OCI-LY1 (cell line): ENCODE measurements around the gene NF2.

Source experiments
- H2AFZ ChIP-seq: fragments of 200-600 bp; sonication (generic), shearing (Covaris generic); 2 replicates; pipeline ENCODE4 v1.6.0; 2014; ENCODE audit warnings: antibody characterized with exemption, mild to moderate bottlenecking, low read length
- H3F3A ChIP-seq: fragments of 200-600 bp; sonication (generic), shearing (Covaris generic); 2 replicates; pipeline ENCODE4 v1.6.0; 2014; ENCODE audit warnings: mild to moderate bottlenecking, antibody characterized with exemption, low read length, moderate library complexity; ENCODE audit not compliant: insufficient read depth
- H3K27ac ChIP-seq: fragments of 200-600 bp; sonication (generic); 2 replicates; pipeline ENCODE4 v1.5.1; 2014; ENCODE audit warnings: low read length, mixed run types, mild to moderate bottlenecking, low read depth; ENCODE audit not compliant: poor library complexity, severe bottlenecking
- H3K27me3 ChIP-seq: fragments of 200-600 bp; sonication (generic); 2 replicates; pipeline ENCODE4 v1.6.0; 2014; ENCODE audit warnings: antibody characterized with exemption, mild to moderate bottlenecking, low read length, moderate library complexity; ENCODE audit not compliant: insufficient read depth
- H3K36me3 ChIP-seq: fragments of 200-600 bp; sonication (generic); 2 replicates; pipeline ENCODE4 v1.6.1; 2014; ENCODE audit warnings: mild to moderate bottlenecking, antibody characterized with exemption, low read length, moderate library complexity, mixed read lengths; ENCODE audit not compliant: insufficient read depth
- H3K4me1 ChIP-seq: fragments of 200-600 bp; sonication (generic); 2 replicates; pipeline ENCODE4 v1.5.1; 2014; ENCODE audit warnings: mild to moderate bottlenecking, low read length, moderate library complexity; ENCODE audit not compliant: insufficient read depth, severe bottlenecking
- H3K4me2 ChIP-seq: fragments of 200-600 bp; sonication (generic), shearing (Covaris generic); 2 replicates; pipeline ENCODE4 v1.6.1; 2014; ENCODE audit warnings: low read length
- H3K4me3 ChIP-seq: fragments of 200-600 bp; sonication (generic); 2 replicates; pipeline ENCODE4 v1.5.1; 2014; ENCODE audit warnings: low read length, low read depth, mild to moderate bottlenecking, mixed read lengths; ENCODE audit not compliant: poor library complexity, severe bottlenecking
- H3K79me2 ChIP-seq: fragments of 200-600 bp; shearing (Covaris generic); 2 replicates; pipeline ENCODE4 v1.6.1; 2016; ENCODE audit warnings: mixed run types, low read length, mixed read lengths; ENCODE audit not compliant: insufficient read depth
- H3K9ac ChIP-seq: fragments of 200-600 bp; sonication (generic), shearing (Covaris generic); 2 replicates; pipeline ENCODE4 v1.6.1; 2014; ENCODE audit warnings: mild to moderate bottlenecking, low read length, mixed read lengths
- H3K9me2 ChIP-seq: fragments of 200-600 bp; sonication (generic), shearing (Covaris generic); 2 replicates; pipeline ENCODE4 v1.6.1; 2014; ENCODE audit warnings: low read depth, mild to moderate bottlenecking, low read length, mixed read lengths
- H3K9me3 ChIP-seq: fragments of 200-600 bp; shearing (Covaris generic); 2 replicates; pipeline ENCODE4 v1.6.1; 2014; ENCODE audit warnings: low read length, mixed read lengths
- H4K20me1 ChIP-seq: fragments of 200-600 bp; sonication (generic), shearing (Covaris generic); 2 replicates; pipeline ENCODE4 v1.6.0; 2016; ENCODE audit warnings: mild to moderate bottlenecking, low read length; ENCODE audit not compliant: insufficient read depth
- CTCF ChIP-seq: fragments of 200-600 bp; sonication (generic), shearing (Covaris generic); IDR thresholded peaks from 2 replicates; pipeline ENCODE4 v1.5.1; 2017; ENCODE audit warnings: mild to moderate bottlenecking, antibody characterized with exemption, low read length, moderate library complexity, mixed read lengths
- EZH2 ChIP-seq: fragments of 200-600 bp; sonication (generic), shearing (Covaris generic); IDR thresholded peaks from 2 replicates; pipeline ENCODE4 v1.8.0; 2017; ENCODE audit warnings: borderline replicate concordance, mixed run types, mild to moderate bottlenecking, antibody characterized with exemption, low read length, moderate library complexity, mixed read lengths

NF2 gene

GRCh38 chr22:29729161-29729560 is 125.7 kb downstream of the NF2 start:
- peaks cover 8% of the 10 kb centered on the region; the same call in 1 of the 2 replicates for H3K27me3 ChIP-seq
- no peaks in the 10 kb centered on the region for H3K36me3 ChIP-seq
- no peak overlapping the region for H2AFZ ChIP-seq
- H3F3A ChIP-seq, result no peaks in the 10 kb centered on the region
- no peaks in the 10 kb centered on the region for H3K9me2 ChIP-seq
- TF ChIP-seq EZH2, result no peak
- H3K79me2 ChIP-seq, result no peaks in the 10 kb centered on the region
- no peak overlapping the region for H3K27ac ChIP-seq
- no peaks in the 10 kb centered on the region for H3K4me1 ChIP-seq
- H3K9ac ChIP-seq, result no peak overlapping the region
- no peaks in the 10 kb centered on the region for H4K20me1 ChIP-seq
- H3K4me3 ChIP-seq, result no peak overlapping the region
- H3K4me2 ChIP-seq, result no peak overlapping the region
- H3K9me3 ChIP-seq, result no peaks in the 10 kb centered on the region

- no peaks in the 10 kb centered on the region for H4K20me1 ChIP-seq
- H3K4me1 ChIP-seq, result no peaks in the 10 kb centered on the region
- H2AFZ ChIP-seq, result no peak overlapping the region
- TF ChIP-seq CTCF (no peak), EZH2 (no peak)
- no peaks in the 10 kb centered on the region for H3K79me2 ChIP-seq
- no peaks in the 10 kb centered on the region for H3K36me3 ChIP-seq
- no peak overlapping the region for H3K9ac ChIP-seq
- H3K27ac ChIP-seq, result no peak overlapping the region
- H3F3A ChIP-seq, result no peaks in the 10 kb centered on the region
- no peaks in the 10 kb centered on the region for H3K9me3 ChIP-seq
- H3K27me3 ChIP-seq, result peaks cover under 1% of the 10 kb centered on the region; the same call in 1 of the 2 replicates
- no peak overlapping the region for H3K4me3 ChIP-seq
- no peaks in the 10 kb centered on the region for H3K9me2 ChIP-seq
- no peak overlapping the region for H3K4me2 ChIP-seq
Measured at GRCh38 chr22:29731058-29731850, 127.8 kb downstream of the NF2 start.

GRCh38 chr22:29732883-29733282 is 129.4 kb downstream of the NF2 start:
- no peaks in the 10 kb centered on the region for H3K36me3 ChIP-seq
- no peaks in the 10 kb centered on the region for H3K79me2 ChIP-seq
- no peaks in the 10 kb centered on the region for H3K9me3 ChIP-seq
- no peak overlapping the region for H3K4me3 ChIP-seq
- H4K20me1 ChIP-seq, result no peaks in the 10 kb centered on the region
- H2AFZ ChIP-seq, result no peak overlapping the region
- H3K27me3 ChIP-seq, result no peaks in the 10 kb centered on the region
- no peaks in the 10 kb centered on the region for H3K9me2 ChIP-seq
- H3F3A ChIP-seq, result no peaks in the 10 kb centered on the region
- no peak overlapping the region for H3K9ac ChIP-seq
- H3K27ac ChIP-seq, result no peak overlapping the region
- no peaks in the 10 kb centered on the region for H3K4me1 ChIP-seq
- no peak for TF ChIP-seq CTCF
- TF ChIP-seq EZH2, result no peak
- no peak overlapping the region for H3K4me2 ChIP-seq
